HEK293 (cell line): ENCODE results near the gene FAH.

Experiments used
- CTCF ChIP-seq: fragments of 450-650 bp; formaldehyde crosslinking; IDR thresholded peaks from 2 replicates; pipeline ENCODE4 v1.5.1; 2016; ENCODE audit warnings: missing biosample characterization, missing genetic modification characterization
- OVOL3 ChIP-seq: fragments of 450-650 bp; formaldehyde crosslinking; IDR thresholded peaks from 2 replicates; pipeline ENCODE4 v1.5.1; 2016; ENCODE audit warnings: missing biosample characterization, missing genetic modification characterization
- ZEB2 ChIP-seq: fragments of 450-650 bp; formaldehyde crosslinking; IDR thresholded peaks from 2 replicates; pipeline ENCODE4 v1.5.1; 2016; ENCODE audit warnings: missing biosample characterization, missing genetic modification characterization
- ZNF121 ChIP-seq: fragments of 450-650 bp; formaldehyde crosslinking; IDR thresholded peaks from 2 replicates; pipeline ENCODE4 v1.5.1; 2016; ENCODE audit warnings: missing biosample characterization, missing genetic modification characterization
- ZNF175 ChIP-seq: fragments of 450-650 bp; formaldehyde crosslinking; IDR thresholded peaks from 2 replicates; pipeline ENCODE4 v1.5.1; 2016; ENCODE audit warnings: missing biosample characterization, missing genetic modification characterization
- ZNF223 ChIP-seq: fragments of 450-650 bp; formaldehyde crosslinking; IDR thresholded peaks from 2 replicates; pipeline ENCODE4 v1.5.1; 2016; ENCODE audit warnings: missing biosample characterization, missing genetic modification characterization
- ZNF292 ChIP-seq: fragments of 450-650 bp; formaldehyde crosslinking; IDR thresholded peaks from 2 replicates; pipeline ENCODE4 v1.5.1; 2016; ENCODE audit warnings: low read depth, missing biosample characterization, missing genetic modification characterization, borderline replicate concordance
- ZNF48 ChIP-seq: fragments of 450-650 bp; formaldehyde crosslinking; IDR thresholded peaks from 2 replicates; pipeline ENCODE4 v1.5.1; 2016; ENCODE audit warnings: missing biosample characterization, missing genetic modification characterization
- ZNF530 ChIP-seq: fragments of 450-650 bp; formaldehyde crosslinking; IDR thresholded peaks from 2 replicates; pipeline ENCODE4 v1.5.1; 2016; ENCODE audit warnings: low read depth, missing biosample characterization, missing genetic modification characterization
- ZNF768 ChIP-seq: fragments of 450-650 bp; formaldehyde crosslinking; IDR thresholded peaks from 2 replicates; pipeline ENCODE4 v1.5.1; 2018; ENCODE audit warnings: missing biosample characterization, mild to moderate bottlenecking, missing genetic modification characterization

DNA sequence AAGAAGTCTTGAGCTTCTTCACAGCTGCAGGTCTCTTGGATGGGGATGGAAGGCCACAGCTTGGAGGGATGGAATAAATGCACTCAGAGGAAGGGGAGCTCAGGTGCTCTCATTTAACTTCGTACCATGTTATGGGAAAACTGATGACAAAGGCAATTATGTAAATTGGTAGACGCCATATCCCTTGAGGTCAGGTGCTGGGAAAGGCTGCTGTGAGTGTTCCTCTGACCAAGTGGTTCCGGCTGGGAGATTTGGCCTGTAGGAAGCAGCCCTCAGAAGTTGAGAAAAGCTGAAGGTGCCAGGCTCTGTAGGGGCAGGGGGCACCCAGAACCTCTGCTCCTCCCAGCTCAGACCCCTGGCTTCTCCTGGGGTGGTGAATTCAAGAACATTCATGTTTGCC lies 47.1 kb downstream of the FAH start:
- TF ChIP-seq OVOL3 (no peak), ZNF292 (tag by site-specific recombination) (no peak), ZNF768 (no peak), ZNF530 (no peak), ZEB2 (tag by site-specific recombination) (no peak), CTCF (tag by site-specific recombination) (no peak), ZNF121 (tag by site-specific recombination) (no peak), ZNF175 (tag by site-specific recombination) (no peak), ZNF48 (tag by site-specific recombination) (no peak), ZNF223 (no peak)
